ENCODE measurements around the gene EXOC2. TPM values are rescaled to one million over a fixed set of nuclear protein-coding genes. Genes with fewer than 3 reads are reported as not detected.

Gene EXOC2
- total and polyA plus RNA-seq, 2 donors (not counting 3 experiments of a cell fraction or from before 2014, with no cell fraction given): 18.2 to 30.8 TPM

GRCh38 chr6:441126-441920 is 251.6 kb downstream of the EXOC2 start:
- no peaks in the 10 kb centered on the region for H3K79me2 ChIP-seq (ENCODE audit: control insufficient read depth, insufficient read depth, low read length)
- no peak overlapping the region for H3K27ac ChIP-seq (ENCODE audit: insufficient read depth, low read depth, low read length)
- no peaks in the 10 kb centered on the region for H3K4me1 ChIP-seq (ENCODE audit: control insufficient read depth, extremely low read depth, insufficient read depth, low read length)
- dilution Hi-C loops (cut with MboI; ENCODE audit: extremely low pct_ligation_motif_present, low sequenced_read_pairs): no loop called here
- CTCF ChIA-PET: no interaction called here
- no peak overlapping the region for H3K9ac ChIP-seq (replicated peaks; ENCODE audit: extremely low read depth, insufficient read depth, low read length)
- POLR2A ChIA-PET: no interaction called here
- H3K36me3 ChIP-seq (ENCODE audit: control insufficient read depth in 2 of 2, extremely low read depth in 1 of 2, insufficient read depth in 2 of 2, low read length in 2 of 2): no peaks in the 10 kb centered on the region
- intact Hi-C loops (cut with micrococcal nuclease): no loop called here
- FAIRE-seq (no peak), DNase-seq (ENCODE audit: low read depth, low spot score) (no peak)
- no peaks in the 10 kb centered on the region for H3K27me3 ChIP-seq (ENCODE audit: control insufficient read depth in 2 of 2, insufficient read depth in 2 of 2, low read length in 2 of 2)
- no peak overlapping the region for H2AFZ ChIP-seq (ENCODE audit: low read depth, low read length)
- no peaks in the 10 kb centered on the region for H3K9me3 ChIP-seq (replicated peaks; ENCODE audit: control insufficient read depth, insufficient read depth, low read length)
- H3K4me2 ChIP-seq (ENCODE audit: insufficient read depth, low read length): no peak overlapping the region
- no peaks in the 10 kb centered on the region for H4K20me1 ChIP-seq (replicated peaks; ENCODE audit: control insufficient read depth, extremely low read depth, insufficient read depth, low read length)
- no peak overlapping the region for H3K4me3 ChIP-seq (replicated peaks in 1 of 3; ENCODE audit: insufficient read depth in 1 of 3, low read depth in 1 of 3, low read length in 3 of 3)
- BruUV-seq (replicated peaks): no TSS peak
- TF ChIP-seq POLR2A (IDR thresholded peaks at IDR 0.05; ENCODE audit: low read depth, low read length) (no peak), MAX (IDR thresholded peaks at IDR 0.05; ENCODE audit: insufficient read depth, insufficient read length) (no peak), EZH2 (IDR thresholded peaks at IDR 0.05; ENCODE audit: borderline replicate concordance, low read depth, low read length, severe bottlenecking) (no peak), JUN (IDR thresholded peaks at IDR 0.05; ENCODE audit: borderline replicate concordance, insufficient read depth, insufficient read length, low read depth) (no peak), POLR2AphosphoS5 (IDR thresholded peaks at IDR 0.05; ENCODE audit: insufficient read depth, low read depth, low read length) (no peak), MYC (IDR thresholded peaks at IDR 0.05; ENCODE audit: low read depth, low read length) (no peak), CTCF (IDR thresholded peaks at IDR 0.05; ENCODE audit: extremely low read depth in 1 of 2, insufficient read depth in 1 of 2, low read depth in 1 of 2, low read length in 2 of 2) (no peak), FOS (IDR thresholded peaks at IDR 0.05; ENCODE audit: borderline replicate concordance, insufficient read depth, low read length) (no peak), GATA2 (IDR thresholded peaks at IDR 0.05; ENCODE audit: insufficient read depth, insufficient read length, low read depth, low read length) (no peak)
- H3K9me1 ChIP-seq (replicated peaks; ENCODE audit: control insufficient read depth, extremely low read depth, insufficient read depth, low read length): no peaks in the 10 kb centered on the region
